GM18517 (cell line): Measurements from ENCODE around the gene MPPED2.

Experiments used
- ATAC-seq: cut with Tn5 transposase; IDR thresholded peaks from one replicate; pipeline ENCODE4 v1.9.1; 2021; ENCODE audit warnings: mild to moderate bottlenecking, moderate library complexity; ENCODE audit not compliant: unreplicated experiment

The MPPED2 gene

GRCh38 chr11:30488304-30488998 lies 97.7 kb downstream of the MPPED2 start:
- no peak for ATAC-seq

DNA sequence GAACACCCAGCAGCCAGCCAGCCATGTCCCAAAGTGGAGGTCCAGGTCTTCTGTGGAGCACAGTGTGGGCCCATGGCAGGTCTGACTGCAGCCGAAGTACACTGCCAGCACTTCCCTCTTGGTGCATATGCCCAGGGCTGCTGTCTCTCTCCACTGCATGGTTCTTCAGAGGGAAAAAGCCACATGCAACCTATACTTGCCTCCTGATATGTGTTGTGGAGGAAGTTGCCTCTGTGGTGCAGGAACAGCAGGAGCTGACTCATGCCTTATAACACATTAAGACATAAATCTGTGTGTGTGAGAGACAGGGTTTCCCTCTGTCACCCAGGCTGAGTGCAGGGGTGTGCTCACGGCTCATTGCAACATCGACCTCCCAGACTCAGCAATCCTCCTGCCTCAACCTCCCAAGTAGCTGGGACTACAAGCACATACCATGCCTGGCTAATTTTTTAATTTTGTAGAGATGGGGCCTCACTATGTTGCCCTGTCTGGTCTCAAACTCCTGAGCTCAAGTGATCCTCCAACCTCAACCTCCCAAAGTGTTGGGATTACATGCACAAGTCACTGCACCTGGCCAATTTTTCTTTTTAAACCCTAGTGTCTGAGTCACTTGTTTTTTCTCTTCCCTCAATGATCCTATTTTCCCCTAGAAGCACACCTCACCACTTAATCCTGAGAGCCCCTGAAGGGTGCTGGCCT lies 98.8 kb downstream of the MPPED2 start:
- no peak for ATAC-seq

- ATAC-seq = no peak
These were observed 100.4 kb downstream of the MPPED2 start for GRCh38 chr11:30485756-30486155.

GRCh38 chr11:30485222-30485621 lies 100.9 kb downstream of the MPPED2 start:
- no peak for ATAC-seq

- ATAC-seq = no peak
These were observed 103.1 kb downstream of the MPPED2 start for GRCh38 chr11:30483056-30483455.

DNA sequence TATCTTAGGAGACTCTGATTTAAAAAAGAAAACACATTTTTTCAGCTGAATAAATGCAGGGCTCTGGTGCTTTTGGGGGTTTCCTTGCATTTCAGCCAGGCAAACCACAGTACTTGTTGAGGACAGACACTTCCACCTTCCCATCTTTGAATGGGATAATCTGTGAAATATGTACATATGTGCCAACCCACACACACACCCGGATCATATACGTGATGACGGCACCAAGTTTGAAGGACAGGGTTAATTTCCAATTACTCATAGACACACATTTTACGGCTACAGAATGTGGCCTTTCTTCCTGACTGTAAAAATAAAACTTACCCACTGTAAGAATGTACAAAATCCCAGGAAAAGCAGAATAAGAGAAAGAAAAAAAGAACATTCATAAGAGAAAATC lies 104.4 kb downstream of the MPPED2 start:
- ATAC-seq = no peak

DNA sequence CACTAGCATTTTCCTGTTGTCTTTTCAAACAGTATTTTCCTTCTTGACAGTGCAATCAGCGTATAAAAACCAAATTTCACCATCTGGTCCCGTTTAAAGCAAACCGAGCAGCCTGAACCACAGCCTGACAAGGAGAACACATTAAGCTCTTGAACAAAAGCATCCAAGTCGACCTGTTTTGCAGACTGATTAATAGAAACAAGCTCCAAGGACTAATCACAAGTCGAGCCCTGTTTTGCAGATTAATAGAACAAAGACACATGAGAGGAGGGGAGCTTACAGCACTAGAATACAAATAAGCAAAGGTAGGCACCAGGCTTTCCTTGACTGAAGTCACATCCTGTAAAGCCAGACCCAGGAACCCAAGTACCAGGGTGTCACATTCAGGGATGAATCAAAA lies 104.8 kb downstream of the MPPED2 start:
- ATAC-seq = no peak

GRCh38 chr11:30479899-30480298 lies 106.3 kb downstream of the MPPED2 start:
- no peak for ATAC-seq

DNA sequence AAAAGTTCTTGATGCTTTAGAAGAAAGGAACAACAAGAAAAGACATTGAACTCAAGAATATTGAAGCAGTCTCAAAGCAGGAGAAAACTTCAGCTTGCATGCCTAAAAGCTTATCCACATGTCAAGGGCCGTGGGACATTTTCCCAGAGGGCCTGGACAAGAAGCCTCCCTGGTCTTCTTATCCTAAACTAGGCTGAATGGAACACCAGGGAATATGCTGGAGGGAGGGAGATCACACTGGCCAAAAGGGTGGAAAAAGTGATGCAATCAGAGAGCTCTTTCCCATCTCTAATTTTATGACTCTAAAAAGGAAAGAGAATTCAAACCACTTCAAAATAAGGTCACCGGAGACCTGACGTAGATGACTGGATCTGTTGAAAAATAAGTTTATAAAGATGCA lies 107.2 kb downstream of the MPPED2 start:
- no peak for ATAC-seq

GRCh38 chr11:30477061-30477460 lies 109.1 kb downstream of the MPPED2 start:
- no peak for ATAC-seq

GRCh38 chr11:30474151-30474954 lies 111.8 kb downstream of the MPPED2 start:
- ATAC-seq = no peak

GRCh38 chr11:30471244-30471643 lies 114.9 kb downstream of the MPPED2 start:
- ATAC-seq = no peak

GRCh38 chr11:30468881-30469280 lies 117.3 kb downstream of the MPPED2 start:
- ATAC-seq = no peak

- ATAC-seq = no peak
These were observed 119.0 kb downstream of the MPPED2 start for GRCh38 chr11:30467176-30467575.

- ATAC-seq = no peak
These were observed 120.5 kb downstream of the MPPED2 start for GRCh38 chr11:30465623-30466022.

GRCh38 chr11:30465192-30465591 lies 121.0 kb downstream of the MPPED2 start:
- no peak for ATAC-seq

- ATAC-seq = no peak
These were observed 122.9 kb downstream of the MPPED2 start for GRCh38 chr11:30463266-30463665.

DNA sequence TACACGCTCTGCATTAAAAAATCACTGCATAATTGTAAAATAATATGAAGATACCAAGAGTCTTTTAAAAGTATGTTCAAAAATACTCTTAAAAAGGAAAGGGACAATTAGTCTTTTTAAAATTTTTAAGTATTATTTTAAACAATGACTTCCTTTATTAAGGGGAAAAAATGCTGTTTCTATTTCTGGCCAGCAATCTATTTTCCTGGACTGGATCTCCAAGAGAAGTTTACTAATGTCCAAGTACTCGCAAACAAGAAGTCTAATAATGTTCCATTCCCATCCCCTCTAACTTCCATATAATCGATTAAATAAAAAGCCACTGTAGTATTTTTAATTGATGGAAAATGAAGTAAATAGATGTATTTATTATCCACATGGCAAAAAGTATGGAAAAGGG lies 123.7 kb downstream of the MPPED2 start:
- no peak for ATAC-seq

GRCh38 chr11:30459821-30460220 lies 126.3 kb downstream of the MPPED2 start:
- no peak for ATAC-seq

- no peak for ATAC-seq
These were observed 126.8 kb downstream of the MPPED2 start for GRCh38 chr11:30459306-30459705.

DNA sequence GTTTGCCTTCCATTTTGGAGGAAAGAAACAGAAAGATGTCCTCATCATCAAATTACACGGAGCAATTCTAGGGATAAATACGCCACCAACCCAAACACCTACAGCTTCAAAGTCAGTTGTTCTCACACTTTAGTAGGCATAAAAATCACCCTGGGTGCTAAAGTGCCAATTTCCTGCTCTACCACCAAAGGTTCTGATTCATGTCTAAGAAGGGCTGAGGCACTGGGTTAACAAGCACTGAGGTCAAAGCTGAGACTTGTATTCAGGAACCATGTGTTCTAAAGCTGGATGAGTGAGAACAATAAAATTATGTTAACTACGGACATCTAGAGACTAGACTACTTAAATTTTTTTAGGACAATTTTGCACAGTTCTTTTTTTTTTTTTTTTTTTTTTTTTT lies 127.6 kb downstream of the MPPED2 start:
- ATAC-seq = no peak

DNA sequence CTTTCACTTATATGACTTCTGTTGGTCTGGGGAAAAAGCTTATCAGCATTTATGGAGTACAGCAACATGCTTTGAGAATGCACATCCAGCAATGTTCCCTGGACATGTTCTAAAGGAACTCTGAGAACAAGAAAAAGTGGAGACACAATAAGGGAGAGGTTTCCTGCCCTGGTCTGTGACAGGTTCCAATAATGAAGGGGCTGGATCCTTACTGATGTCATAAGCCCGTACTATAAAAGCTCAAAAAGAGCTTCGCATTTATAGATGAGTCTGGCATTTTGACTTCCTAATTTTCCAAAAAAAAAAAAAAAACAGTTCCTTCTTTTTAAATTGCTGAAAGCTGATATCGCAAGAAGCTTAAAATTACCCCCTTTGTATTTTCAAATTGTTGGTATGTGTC lies 129.1 kb downstream of the MPPED2 start:
- no peak for ATAC-seq
